Pancreas (tissue), 10 donors: Measurements from ENCODE around the gene KRTAP1-4. TPM values are rescaled to one million over a fixed set of nuclear protein-coding genes. Genes with fewer than 3 reads are reported as not detected.

ENCODE experiments used
- ATAC-seq, 4 donors: fragments of 200-7000 bp; cut with Tn5 transposase; one replicate each; pipeline versions ENCODE4 v1.8.0 to v1.9.1; 2020; ENCODE audit warnings: mild to moderate bottlenecking in 4 of 4, moderate library complexity in 4 of 4
- DNase-seq, 6 donors: peaks; one replicate each; pipeline ENCODE4 v3.0.0-alpha.2; 2020
- FAIRE-seq: peaks from 2 replicates; lab custom pipeline; 2012; peaks lifted over from hg19 to GRCh38; lab: Jason Lieb, UNC
- H3K27ac ChIP-seq, 4 donors: fragments of 200-600 bp; sonication (generic); 1 replicate in 3 of 4; 2 replicates in 1 of 4; pipeline versions ENCODE4 v1.5.0 to v1.8.0; 2020
- H3K27me3 ChIP-seq, 4 donors: fragments of 200-600 bp; one replicate each; pipeline ENCODE4 v1.8.0; 2021
- H3K36me3 ChIP-seq, 3 donors: fragments of 200-600 bp; sonication (generic) in 1 of 3; one replicate each; pipeline versions ENCODE4 v1.5.0 to v1.8.0; 2020 to 2021
- H3K4me1 ChIP-seq, 3 donors: fragments of 200-600 bp; one replicate each; pipeline ENCODE4 v1.8.0; 2021
- H3K4me3 ChIP-seq, 4 donors: fragments of 200-600 bp; sonication (generic) in 2 of 4; one replicate each; pipeline versions ENCODE4 v1.5.0 to v1.8.0; 2020 to 2021
- H3K9me3 ChIP-seq, 4 donors: fragments of 200-600 bp; one replicate each; pipeline ENCODE4 v1.8.0; 2021
- WGBS, 2 donors: extraction: QIAGEN DNeasy Blood & Tissue Kit; methylation state at CpG; one replicate each; pipeline ENCODE4 v1.1.7; 2013; 5-methylcytosine and 5-hydroxymethylcytosine counted together
- intact Hi-C, 3 donors: fragments of 100-400 bp; cut with DNase I; formaldehyde crosslinking; loops; one replicate each; pipeline versions ENCODE4 v1.11.1 to v1.14.2; 2022
- polyA plus RNA-seq, 2 donors: library from polyadenylated mRNA; stranded (reverse); fragments of 200-250 nt; gene quantifications; one replicate each; pipeline ENCODE4 v1.2.3, GENCODE V29; 2013
- total RNA-seq, 6 donors: library from RNA; stranded (reverse); fragmentation: NEBNext Ultra II Directional in 4 of 6; extraction: Animal tissue kit (Norgen Biotek cat#: 25700) in 4 of 6; gene quantifications; one replicate each; pipeline versions ENCODE4 v1.2.1 to v1.2.4, GENCODE V29; 2021 to 2023
- TF ChIP-seq, protein P1 (sequence below), 4 donors: fragments of 200-600 bp; sonication (generic) in 3 of 4; IDR thresholded peaks; one replicate each; pipeline versions ENCODE4 v1.5.0 to v1.8.0; 2021; ENCODE audit warnings: antibody characterized with exemption in 4 of 4
- donor health status: healthy with polysubstance abuse.
- donor health status: DM: no; HTN: no; CAD: no; lungs with moderate emphysema.
- donor health status: DM: no; HTN: no; CAD: no.
- donor health status: control.
- donor health status: control.
- donor health status: Bipolar disorder and iron deficiency.
- donor health status: DM: yes; HTN: yes; CAD: no.
- donor health status: DM: no; HTN: no; CAD: no.
- donor health status: DM: no; HTN: no; CAD: no.
- donor health status: DM: yes; HTN: yes; CAD: no.

Gene KRTAP1-4
- total and polyA plus RNA-seq, 8 donors = not detected

DNA sequence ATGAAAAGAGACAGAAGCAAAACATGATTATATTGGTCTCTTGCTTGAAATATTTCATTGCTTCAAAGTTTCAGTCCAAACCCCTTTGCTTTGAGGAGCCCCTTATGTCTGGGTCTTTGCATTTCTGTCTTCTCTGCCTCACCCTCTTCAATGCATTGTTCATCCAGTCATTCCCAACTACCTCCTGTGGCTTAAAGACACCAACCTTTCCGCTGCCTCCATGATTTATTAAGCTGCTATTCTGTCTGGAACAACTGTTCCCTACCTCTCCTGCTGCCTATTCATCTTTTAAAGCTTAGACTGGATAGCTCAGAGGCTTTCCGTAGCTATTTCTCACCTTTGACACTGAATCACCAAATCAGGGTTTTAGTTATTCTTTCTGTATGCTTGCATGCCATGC is 32.6 kb downstream of the KRTAP1-4 start:
- Histone ChIP-seq H3K4me3 (no peak overlapping the region), H3K36me3 (no peaks in the 10 kb centered on the region), H3K9me3 (no peaks in the 10 kb centered on the region), H3K4me1 (no peaks in the 10 kb centered on the region), H3K27ac (no peak overlapping the region), H3K27me3 (no peaks in the 10 kb centered on the region)
- TF ChIP-seq, protein P1, sequence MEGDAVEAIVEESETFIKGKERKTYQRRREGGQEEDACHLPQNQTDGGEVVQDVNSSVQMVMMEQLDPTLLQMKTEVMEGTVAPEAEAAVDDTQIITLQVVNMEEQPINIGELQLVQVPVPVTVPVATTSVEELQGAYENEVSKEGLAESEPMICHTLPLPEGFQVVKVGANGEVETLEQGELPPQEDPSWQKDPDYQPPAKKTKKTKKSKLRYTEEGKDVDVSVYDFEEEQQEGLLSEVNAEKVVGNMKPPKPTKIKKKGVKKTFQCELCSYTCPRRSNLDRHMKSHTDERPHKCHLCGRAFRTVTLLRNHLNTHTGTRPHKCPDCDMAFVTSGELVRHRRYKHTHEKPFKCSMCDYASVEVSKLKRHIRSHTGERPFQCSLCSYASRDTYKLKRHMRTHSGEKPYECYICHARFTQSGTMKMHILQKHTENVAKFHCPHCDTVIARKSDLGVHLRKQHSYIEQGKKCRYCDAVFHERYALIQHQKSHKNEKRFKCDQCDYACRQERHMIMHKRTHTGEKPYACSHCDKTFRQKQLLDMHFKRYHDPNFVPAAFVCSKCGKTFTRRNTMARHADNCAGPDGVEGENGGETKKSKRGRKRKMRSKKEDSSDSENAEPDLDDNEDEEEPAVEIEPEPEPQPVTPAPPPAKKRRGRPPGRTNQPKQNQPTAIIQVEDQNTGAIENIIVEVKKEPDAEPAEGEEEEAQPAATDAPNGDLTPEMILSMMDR (IDR thresholded peaks at IDR 0.05) = no peak
- ATAC-seq (no peak), DNase-seq (no peak), FAIRE-seq (no peak)
- intact Hi-C loops = no loop called here
- WGBS, 2 donors = 59% methylated on average over 2 of the region's 2 CpGs

DNA sequence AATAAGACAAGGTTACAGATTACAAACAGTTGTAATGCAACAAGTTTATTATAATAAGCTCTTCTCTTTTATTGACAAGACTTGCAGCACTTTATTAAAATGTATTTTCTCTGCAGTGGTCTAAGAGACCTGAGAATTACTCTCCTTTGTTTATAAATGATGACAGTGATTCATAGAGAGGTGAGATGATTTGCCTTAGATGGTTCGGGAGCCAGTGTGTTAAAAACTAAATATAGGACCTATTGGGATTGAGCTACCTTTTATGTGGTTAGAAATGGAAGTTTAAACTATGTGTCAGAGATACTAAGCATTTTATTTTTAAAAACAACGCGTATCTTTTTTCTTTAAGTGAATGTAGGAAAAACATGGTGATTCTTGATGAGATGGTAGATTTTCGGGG is 33.2 kb downstream of the KRTAP1-4 start:
- Histone ChIP-seq H3K27ac (no peak overlapping the region), H3K4me1 (no peaks in the 10 kb centered on the region), H3K27me3 (no peaks in the 10 kb centered on the region), H3K9me3 (no peaks in the 10 kb centered on the region), H3K36me3 (no peaks in the 10 kb centered on the region), H3K4me3 (no peak overlapping the region)
- DNase-seq (no peak), ATAC-seq (no peak), FAIRE-seq (no peak)
- intact Hi-C loops = no loop called here
- 68 to 78% methylated on average over 4 of the region's 4 CpGs for WGBS, 2 donors
- TF ChIP-seq, protein P1 (IDR thresholded peaks at IDR 0.05) = no peak

DNA sequence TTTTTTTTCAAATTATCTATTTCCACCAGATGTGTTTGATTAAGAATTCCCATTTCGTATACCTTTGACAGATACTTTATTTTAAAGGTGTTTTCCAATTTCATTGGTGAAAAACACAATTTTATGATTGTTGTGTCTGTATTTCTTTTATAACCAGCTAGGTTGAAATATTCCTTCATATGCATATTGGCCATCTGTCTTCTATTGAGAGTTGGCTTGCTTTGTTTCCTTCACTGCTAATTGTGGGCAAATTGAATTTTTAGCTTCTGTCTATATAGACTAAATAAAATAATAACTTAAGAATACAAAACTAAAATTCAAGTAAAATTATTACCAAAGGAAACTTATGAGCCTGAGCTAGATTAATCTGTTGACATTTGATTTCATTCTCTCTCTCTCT is 34.9 kb downstream of the KRTAP1-4 start:
- Histone ChIP-seq H3K4me1 (no peaks in the 10 kb centered on the region), H3K4me3 (no peak overlapping the region), H3K36me3 (no peaks in the 10 kb centered on the region), H3K27me3 (no peaks in the 10 kb centered on the region), H3K9me3 (no peaks in the 10 kb centered on the region), H3K27ac (no peak overlapping the region)
- DNase-seq (no peak), ATAC-seq (no peak), FAIRE-seq (no peak)
- intact Hi-C loops = no loop called here
- TF ChIP-seq, protein P1 (IDR thresholded peaks at IDR 0.05) = no peak
- WGBS, 2 donors = 24 to 29% methylated on average over 1 of the region's 1 CpG

DNA sequence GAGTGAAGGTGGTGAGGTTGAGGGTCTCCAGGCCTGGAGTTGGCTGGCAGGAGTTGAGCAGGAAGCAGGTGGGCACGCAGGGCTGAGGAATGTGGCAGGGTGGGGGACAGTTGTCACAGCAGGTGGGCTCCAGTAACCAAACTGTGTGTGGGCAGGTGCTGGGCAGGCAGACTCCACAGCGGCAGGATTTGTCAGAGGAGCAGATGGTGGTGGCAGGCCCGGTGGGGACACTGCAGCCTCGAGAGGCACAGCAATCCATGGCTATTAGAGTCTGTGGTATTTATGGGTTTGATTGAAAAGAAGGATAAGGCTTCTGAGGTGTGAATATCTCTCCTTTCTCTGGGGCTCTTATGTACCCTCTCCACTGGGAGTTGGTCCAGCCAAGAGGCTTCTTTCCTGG is 36.2 kb downstream of the KRTAP1-4 start, which contains the start of gene KRTAP3-3:
Gene KRTAP3-3, minus strand, starts transcription at position 326 of the 400 bp plus-strand sequence. Its CDS starts 67 bp downstream, at position 259.
- Histone ChIP-seq H3K9me3 (no peaks in the 10 kb centered on the region), H3K4me1 (no peaks in the 10 kb centered on the region), H3K27ac (no peak within 1 kb of the TSS), H3K4me3 (no peak within 1 kb of the TSS), H3K36me3 (no peaks in the 10 kb centered on the region), H3K27me3 (no peaks in the 10 kb centered on the region)
- intact Hi-C loops = no loop called here
- DNase-seq (no peak), ATAC-seq (no peak), FAIRE-seq (no peak)
- WGBS, 2 donors = 56 to 71% methylated on average over 4 of the region's 4 CpGs
- TF ChIP-seq, protein P1 (IDR thresholded peaks at IDR 0.05) = no peak

DNA sequence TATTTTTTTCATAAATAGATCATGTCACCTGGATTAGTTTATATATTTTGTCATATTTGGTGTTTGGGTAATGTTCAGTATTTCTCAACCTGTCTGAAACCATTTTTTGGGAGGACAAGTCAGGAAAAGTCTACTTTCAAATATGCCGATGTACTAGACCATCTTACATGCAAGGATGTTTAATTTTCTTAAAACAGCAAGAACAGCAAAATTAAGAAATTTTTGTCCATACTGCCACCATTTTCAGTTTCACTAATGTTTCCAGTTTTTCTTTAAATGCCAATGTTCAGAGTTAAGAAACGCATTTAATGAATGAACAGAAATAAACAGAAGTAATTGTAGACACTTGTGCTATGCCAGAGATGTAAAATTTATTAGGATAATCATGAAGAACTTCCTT is 36.9 kb downstream of the KRTAP1-4 start:
- H3K4me1 ChIP-seq = no peaks in the 10 kb centered on the region
- ATAC-seq (no peak), DNase-seq (no peak), FAIRE-seq (no peak)
- 73 to 86% methylated on average over 2 of the region's 2 CpGs for WGBS, 2 donors
- H3K4me3 ChIP-seq = no peak overlapping the region
- H3K27me3 ChIP-seq = no peaks in the 10 kb centered on the region
- H3K36me3 ChIP-seq = no peaks in the 10 kb centered on the region
- TF ChIP-seq, protein P1 (IDR thresholded peaks at IDR 0.05) = no peak
- H3K9me3 ChIP-seq = no peaks in the 10 kb centered on the region
- intact Hi-C loops = no loop called here
- H3K27ac ChIP-seq = no peak overlapping the region
